ENCODE measurements around the gene KCNA4. TPM values are rescaled to one million over a fixed set of nuclear protein-coding genes. Genes with fewer than 3 reads are reported as not detected.
"Not testable (repeated sequence)": the region's sequence is repeated elsewhere in the genome, so short reads cannot be mapped to it uniquely, and the experiment has no call there.

The KCNA4 gene
- not detected for total RNA-seq

GRCh38 chr11:30016588-30017363 lies at the start of gene KCNA4:
KCNA4 (minus strand) TSS chr11:30017030; CDS start chr11:30012678, 4,352 bp downstream.
- DNase-seq: no peak

GRCh38 chr11:30062103-30062502 lies 45.3 kb upstream of the KCNA4 start:
- DNase-seq: no peak

- no peak for DNase-seq
Measured at GRCh38 chr11:30059172-30059815, 42.5 kb upstream of the KCNA4 start.

- no peak for DNase-seq
Measured at GRCh38 chr11:30049214-30049613, 32.4 kb upstream of the KCNA4 start.

- DNase-seq: no peak
Measured at GRCh38 chr11:30046578-30046945, 29.7 kb upstream of the KCNA4 start.

GRCh38 chr11:30045921-30046577 lies 29.2 kb upstream of the KCNA4 start:
- no peak for DNase-seq

GRCh38 chr11:30045144-30045543 lies 28.3 kb upstream of the KCNA4 start:
- no peak for DNase-seq

GRCh38 chr11:30041171-30041570 lies 24.3 kb upstream of the KCNA4 start:
- DNase-seq: no peak

- DNase-seq: not testable (repeated sequence)
Measured at GRCh38 chr11:30034746-30035145, 17.9 kb upstream of the KCNA4 start.

GRCh38 chr11:30034166-30034565 lies 17.3 kb upstream of the KCNA4 start:
- not testable (repeated sequence) for DNase-seq

- DNase-seq: no peak
Measured at GRCh38 chr11:30025396-30026139, 8.7 kb upstream of the KCNA4 start.

- no peak for DNase-seq
Measured at GRCh38 chr11:30023074-30023473, 6.2 kb upstream of the KCNA4 start.

- no peak for DNase-seq
Measured at GRCh38 chr11:30019481-30019880, 2.7 kb upstream of the KCNA4 start.

GRCh38 chr11:30018495-30018894 lies 1.7 kb upstream of the KCNA4 start:
- no peak for DNase-seq

- DNase-seq: no peak
Measured at GRCh38 chr11:30017445-30017895, 640 bp upstream of the KCNA4 start.

GRCh38 chr11:30015725-30016412 lies 961 bp downstream of the KCNA4 start:
- DNase-seq: no peak

GRCh38 chr11:30012346-30012745 lies 4.5 kb downstream of the KCNA4 start:
- no peak for DNase-seq

- DNase-seq: no peak
Measured at GRCh38 chr11:30009060-30009459, 7.8 kb downstream of the KCNA4 start.

GRCh38 chr11:30006876-30007275 lies 10.0 kb downstream of the KCNA4 start:
- DNase-seq: no peak

GRCh38 chr11:30002157-30002785 lies 14.6 kb downstream of the KCNA4 start:
- no peak for DNase-seq

- no peak for DNase-seq
Measured at GRCh38 chr11:30000986-30001750, 15.7 kb downstream of the KCNA4 start.

Data from effector CD4-positive, alpha-beta T cell (primary cell).